PFSK-1 (cell line): ENCODE measurements around the gene GKN1.

Experiments
- FOXP2 ChIP-seq: optimal IDR thresholded peaks from 2 replicates; pipeline ENCODE3; 2011; ENCODE audit warnings: borderline replicate concordance, control low read depth, inconsistent platforms; ENCODE audit not compliant: insufficient read depth; ENCODE audit errors: extremely low read length, extremely low read depth
- POLR2AphosphoS5 ChIP-seq: IDR thresholded peaks from 2 replicates; pipeline ENCODE4 v1.6.1; 2012; ENCODE audit warnings: low read depth, mild to moderate bottlenecking, control low read depth, low read length, moderate library complexity
- REST ChIP-seq, 2 experiments: IDR thresholded peaks; 2 replicates each; pipeline versions ENCODE4 v1.6.1 to v1.8.0; 2011 to 2012; ENCODE audit warnings: low read depth in 2 of 2, low read length in 2 of 2, control low read depth in 1 of 2, inconsistent platforms in 1 of 2, mild to moderate bottlenecking in 1 of 2, moderate library complexity in 1 of 2; ENCODE audit not compliant: insufficient read depth in 1 of 2
- SIN3A ChIP-seq: IDR thresholded peaks from 2 replicates; pipeline ENCODE4 v1.6.1; 2012; ENCODE audit warnings: mild to moderate bottlenecking, low read length, moderate library complexity, borderline replicate concordance; ENCODE audit not compliant: insufficient read depth
- TAF1 ChIP-seq: IDR thresholded peaks from 2 replicates; pipeline ENCODE4 v1.6.1; 2012; ENCODE audit warnings: low read length, control low read depth, borderline replicate concordance; ENCODE audit not compliant: insufficient read depth

- no peak for TF ChIP-seq FOXP2
- no peak for TF ChIP-seq POLR2AphosphoS5
- TF ChIP-seq REST (IDR thresholded peaks at IDR 0.05; ENCODE audit: insufficient read depth in 1 of 2, low read depth in 2 of 2, low read length in 2 of 2): no peak
- no peak for TF ChIP-seq SIN3A
- no peak for TF ChIP-seq TAF1
These were observed 12.6 kb downstream of the GKN1 start for GRCh38 chr2:68987021-68987503.
